Measurements from ENCODE around the gene COL21A1.

GRCh38 chr6:56199956-56200355 lies 47.4 kb downstream of the COL21A1 start:
- TF ChIP-seq POLR2A (IDR thresholded peaks at IDR 0.05; ENCODE audit: low read length), result no peak
- TF ChIP-seq GATA1 (IDR thresholded peaks at IDR 0.05; ENCODE audit: low read depth, low read length), result no peak
